ENCODE data around the gene GLB1L2.

- no peak for TF ChIP-seq CTCF (IDR thresholded peaks at IDR 0.05; ENCODE audit: low read depth, low read length)
- TF ChIP-seq EZH2phosphoT487 (IDR thresholded peaks at IDR 0.05; ENCODE audit: low read depth): no peak
These were observed 1.0 kb upstream of the GLB1L2 start for GRCh38 chr11:134330611-134331353.
